Ureter (tissue), 1 donor: ENCODE results near the gene DENND6A. TPM values are rescaled to one million over a fixed set of nuclear protein-coding genes. Genes with fewer than 3 reads are reported as not detected.
"Not testable (repeated sequence)": the region's sequence is repeated elsewhere in the genome, so short reads cannot be mapped to it uniquely, and the experiment has no call there.

ENCODE experiments used
- DNase-seq: peaks from one replicate; pipeline ENCODE4 v3.0.0-alpha.2; 2020; ENCODE audit warnings: low spot score
- total RNA-seq: library from RNA; stranded (reverse); gene quantifications from one replicate; pipeline ENCODE4 v1.2.4, GENCODE V29; 2023
- donor health status: DM: yes; HTN: yes; CAD: no.

DENND6A gene
- total RNA-seq, 1 donor from 2014 or later = 50.9 TPM

- DNase-seq = no peak
Measured at GRCh38 chr3:57637391-57637790, 55.5 kb downstream of the DENND6A start.

- not testable (repeated sequence) for DNase-seq
Measured at GRCh38 chr3:57634259-57634658, 58.6 kb downstream of the DENND6A start.

- no peak for DNase-seq
Measured at GRCh38 chr3:57627976-57628375, 64.9 kb downstream of the DENND6A start.

- no peak for DNase-seq
Measured at GRCh38 chr3:57624801-57625200, 68.1 kb downstream of the DENND6A start.

- DNase-seq = no peak
Measured at GRCh38 chr3:57622362-57622761, 70.5 kb downstream of the DENND6A start.

- no peak for DNase-seq
Measured at GRCh38 chr3:57617739-57618138, 75.1 kb downstream of the DENND6A start.

GRCh38 chr3:57616233-57616632, 76.6 kb downstream of the DENND6A start:
- DNase-seq = no peak

GRCh38 chr3:57611870-57612269, 81.0 kb downstream of the DENND6A start:
- not testable (repeated sequence) for DNase-seq

GRCh38 chr3:57605683-57606082, 87.2 kb downstream of the DENND6A start:
- no peak for DNase-seq

- no peak for DNase-seq
Measured at GRCh38 chr3:57604971-57605370, 87.9 kb downstream of the DENND6A start.

- DNase-seq = no peak
Measured at GRCh38 chr3:57600195-57600594, 92.7 kb downstream of the DENND6A start.

- DNase-seq = no peak
Measured at GRCh38 chr3:57598765-57599360, 94.0 kb downstream of the DENND6A start.

- peak; percentile 100 for DNase-seq
Measured at GRCh38 chr3:57597127-57597923, 95.6 kb downstream of the DENND6A start, which contains the start of gene ARF4. Gene ARF4, minus strand, starts transcription at chr3:57597344. Its CDS starts 204 bp downstream, at chr3:57597140.

GRCh38 chr3:57596495-57597126, 96.3 kb downstream of the DENND6A start:
- peak; percentile 82 for DNase-seq

- DNase-seq = no peak
Measured at GRCh38 chr3:57594576-57594975, 98.3 kb downstream of the DENND6A start.

GRCh38 chr3:57594144-57594543, 98.7 kb downstream of the DENND6A start:
- DNase-seq = no peak

GRCh38 chr3:57592306-57592705, 100.6 kb downstream of the DENND6A start:
- no peak for DNase-seq

GRCh38 chr3:57587905-57588304, 105.0 kb downstream of the DENND6A start:
- DNase-seq = no peak

GRCh38 chr3:57586778-57587177, 106.1 kb downstream of the DENND6A start:
- DNase-seq = no peak

- DNase-seq = no peak
Measured at GRCh38 chr3:57583544-57583943, 109.3 kb downstream of the DENND6A start.

- DNase-seq = no peak
Measured at GRCh38 chr3:57582474-57583168, 110.3 kb downstream of the DENND6A start.

- no peak for DNase-seq
Measured at GRCh38 chr3:57577801-57578200, 115.1 kb downstream of the DENND6A start.
